A673 (cell line): ENCODE results near the gene PHC2.

Source experiments
- CTCF ChIP-seq: fragments of 300-800, 200-600 bp; sonication (generic); conservative IDR thresholded peaks from 2 replicates; pipeline ENCODE4 v1.5.1; 2017; ENCODE audit warnings: low read depth, mild to moderate bottlenecking, antibody characterized with exemption, low read length, moderate library complexity, mixed read lengths
- EZH2 ChIP-seq: fragments of 200-600 bp; sonication (generic); IDR thresholded peaks from 2 replicates; pipeline ENCODE4 v1.6.1; 2017; ENCODE audit warnings: borderline replicate concordance, low read depth, mild to moderate bottlenecking, mixed read lengths, antibody characterized with exemption, low read length; ENCODE audit not compliant: poor library complexity, severe bottlenecking

GRCh38 chr1:33342041-33342723, 88.7 kb downstream of the PHC2 start:
- TF ChIP-seq CTCF (no peak), EZH2 (no peak)
